HCT116 (cell line): ENCODE results near the gene HS6ST3.

Experiments
- CBX3 ChIP-seq: IDR thresholded peaks from 2 replicates; pipeline ENCODE4 v1.6.1; 2012; ENCODE audit warnings: low read depth
- CEBPB ChIP-seq: IDR thresholded peaks from 2 replicates; pipeline ENCODE4 v1.6.1; 2012; ENCODE audit warnings: low read depth
- EZH2 ChIP-seq: fragments of 200-600 bp; sonication (generic); IDR thresholded peaks from 2 replicates; pipeline ENCODE4 v1.6.1; 2017; ENCODE audit warnings: antibody characterized with exemption, mixed run types
- EZH2phosphoT487 ChIP-seq: fragments of 200-600 bp; IDR thresholded peaks from 2 replicates; pipeline ENCODE4 v1.6.1; 2018; ENCODE audit warnings: antibody characterized with exemption, borderline replicate concordance
- FOSL1 ChIP-seq: IDR thresholded peaks from 2 replicates; pipeline ENCODE4 v1.6.1; 2012; ENCODE audit warnings: low read depth
- MAX ChIP-seq: IDR thresholded peaks from 2 replicates; pipeline ENCODE4 v1.6.1; 2012
- POLR2A ChIP-seq: IDR thresholded peaks from 2 replicates; pipeline ENCODE4 v1.7.0; 2011; ENCODE audit warnings: borderline replicate concordance; ENCODE audit not compliant: insufficient read depth, insufficient read length; ENCODE audit errors: extremely low read depth
- YY1 ChIP-seq: IDR thresholded peaks from 2 replicates; pipeline ENCODE4 v1.6.1; 2011; ENCODE audit warnings: low read length, low read depth, moderate library complexity, mild to moderate bottlenecking; ENCODE audit not compliant: insufficient replicate concordance; ENCODE audit errors: extremely low read depth
- ZFX ChIP-seq: fragments of 450-650 bp; IDR thresholded peaks from 2 replicates; pipeline ENCODE4 v1.6.1; 2017
- ZNF274 ChIP-seq: fragments of 200-500 bp; sonication (Bioruptor generic); IDR thresholded peaks from 2 replicates; pipeline ENCODE4 v1.6.1; 2014; ENCODE audit warnings: mild to moderate bottlenecking, low read depth, low read length, inconsistent platforms
- TF ChIP-seq, protein P1 (sequence below): IDR thresholded peaks from 2 replicates; pipeline ENCODE4 v1.6.1; 2011; ENCODE audit warnings: mild to moderate bottlenecking, low read length, moderate library complexity; ENCODE audit not compliant: insufficient replicate concordance; ENCODE audit errors: extremely low read depth
- TF ChIP-seq, protein P2 (sequence below), 3 experiments: fragments of 200-600 bp in 1 of 3; sonication (generic) in 1 of 3; IDR thresholded peaks in 2 of 3; conservative IDR thresholded peaks in 1 of 3; 2 replicates each; pipeline ENCODE4 v1.5.1; 2012 to 2017; ENCODE audit warnings: low read depth in 2 of 3, low read length in 2 of 3, antibody characterized with exemption in 1 of 3, borderline replicate concordance in 1 of 3, control low read depth in 1 of 3, mild to moderate bottlenecking in 1 of 3, mixed read lengths in 1 of 3, mixed run types in 1 of 3, moderate library complexity in 1 of 3; ENCODE audit not compliant: insufficient read depth in 1 of 3
- TF ChIP-seq, protein P3 (sequence below): IDR thresholded peaks from 2 replicates; pipeline ENCODE4 v1.6.1; 2012; ENCODE audit warnings: low read depth

- TF ChIP-seq ZFX (no peak), FOSL1 (no peak), MAX (no peak), EZH2 (no peak), EZH2phosphoT487 (no peak), POLR2A (no peak), YY1 (no peak), CEBPB (no peak), ZNF274 (no peak), CBX3 (no peak)
- TF ChIP-seq, protein P1, sequence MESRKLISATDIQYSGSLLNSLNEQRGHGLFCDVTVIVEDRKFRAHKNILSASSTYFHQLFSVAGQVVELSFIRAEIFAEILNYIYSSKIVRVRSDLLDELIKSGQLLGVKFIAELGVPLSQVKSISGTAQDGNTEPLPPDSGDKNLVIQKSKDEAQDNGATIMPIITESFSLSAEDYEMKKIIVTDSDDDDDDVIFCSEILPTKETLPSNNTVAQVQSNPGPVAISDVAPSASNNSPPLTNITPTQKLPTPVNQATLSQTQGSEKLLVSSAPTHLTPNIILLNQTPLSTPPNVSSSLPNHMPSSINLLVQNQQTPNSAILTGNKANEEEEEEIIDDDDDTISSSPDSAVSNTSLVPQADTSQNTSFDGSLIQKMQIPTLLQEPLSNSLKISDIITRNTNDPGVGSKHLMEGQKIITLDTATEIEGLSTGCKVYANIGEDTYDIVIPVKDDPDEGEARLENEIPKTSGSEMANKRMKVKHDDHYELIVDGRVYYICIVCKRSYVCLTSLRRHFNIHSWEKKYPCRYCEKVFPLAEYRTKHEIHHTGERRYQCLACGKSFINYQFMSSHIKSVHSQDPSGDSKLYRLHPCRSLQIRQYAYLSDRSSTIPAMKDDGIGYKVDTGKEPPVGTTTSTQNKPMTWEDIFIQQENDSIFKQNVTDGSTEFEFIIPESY = no peak
- TF ChIP-seq, protein P2, sequence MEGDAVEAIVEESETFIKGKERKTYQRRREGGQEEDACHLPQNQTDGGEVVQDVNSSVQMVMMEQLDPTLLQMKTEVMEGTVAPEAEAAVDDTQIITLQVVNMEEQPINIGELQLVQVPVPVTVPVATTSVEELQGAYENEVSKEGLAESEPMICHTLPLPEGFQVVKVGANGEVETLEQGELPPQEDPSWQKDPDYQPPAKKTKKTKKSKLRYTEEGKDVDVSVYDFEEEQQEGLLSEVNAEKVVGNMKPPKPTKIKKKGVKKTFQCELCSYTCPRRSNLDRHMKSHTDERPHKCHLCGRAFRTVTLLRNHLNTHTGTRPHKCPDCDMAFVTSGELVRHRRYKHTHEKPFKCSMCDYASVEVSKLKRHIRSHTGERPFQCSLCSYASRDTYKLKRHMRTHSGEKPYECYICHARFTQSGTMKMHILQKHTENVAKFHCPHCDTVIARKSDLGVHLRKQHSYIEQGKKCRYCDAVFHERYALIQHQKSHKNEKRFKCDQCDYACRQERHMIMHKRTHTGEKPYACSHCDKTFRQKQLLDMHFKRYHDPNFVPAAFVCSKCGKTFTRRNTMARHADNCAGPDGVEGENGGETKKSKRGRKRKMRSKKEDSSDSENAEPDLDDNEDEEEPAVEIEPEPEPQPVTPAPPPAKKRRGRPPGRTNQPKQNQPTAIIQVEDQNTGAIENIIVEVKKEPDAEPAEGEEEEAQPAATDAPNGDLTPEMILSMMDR (IDR thresholded peaks at IDR 0.05 in 2 of 3, conservative IDR thresholded peaks at IDR 0.05 in 1 of 3; ENCODE audit: borderline replicate concordance in 1 of 3, insufficient read depth in 1 of 3, low read depth in 2 of 3, low read length in 2 of 3) = no peak
- TF ChIP-seq, protein P3, sequence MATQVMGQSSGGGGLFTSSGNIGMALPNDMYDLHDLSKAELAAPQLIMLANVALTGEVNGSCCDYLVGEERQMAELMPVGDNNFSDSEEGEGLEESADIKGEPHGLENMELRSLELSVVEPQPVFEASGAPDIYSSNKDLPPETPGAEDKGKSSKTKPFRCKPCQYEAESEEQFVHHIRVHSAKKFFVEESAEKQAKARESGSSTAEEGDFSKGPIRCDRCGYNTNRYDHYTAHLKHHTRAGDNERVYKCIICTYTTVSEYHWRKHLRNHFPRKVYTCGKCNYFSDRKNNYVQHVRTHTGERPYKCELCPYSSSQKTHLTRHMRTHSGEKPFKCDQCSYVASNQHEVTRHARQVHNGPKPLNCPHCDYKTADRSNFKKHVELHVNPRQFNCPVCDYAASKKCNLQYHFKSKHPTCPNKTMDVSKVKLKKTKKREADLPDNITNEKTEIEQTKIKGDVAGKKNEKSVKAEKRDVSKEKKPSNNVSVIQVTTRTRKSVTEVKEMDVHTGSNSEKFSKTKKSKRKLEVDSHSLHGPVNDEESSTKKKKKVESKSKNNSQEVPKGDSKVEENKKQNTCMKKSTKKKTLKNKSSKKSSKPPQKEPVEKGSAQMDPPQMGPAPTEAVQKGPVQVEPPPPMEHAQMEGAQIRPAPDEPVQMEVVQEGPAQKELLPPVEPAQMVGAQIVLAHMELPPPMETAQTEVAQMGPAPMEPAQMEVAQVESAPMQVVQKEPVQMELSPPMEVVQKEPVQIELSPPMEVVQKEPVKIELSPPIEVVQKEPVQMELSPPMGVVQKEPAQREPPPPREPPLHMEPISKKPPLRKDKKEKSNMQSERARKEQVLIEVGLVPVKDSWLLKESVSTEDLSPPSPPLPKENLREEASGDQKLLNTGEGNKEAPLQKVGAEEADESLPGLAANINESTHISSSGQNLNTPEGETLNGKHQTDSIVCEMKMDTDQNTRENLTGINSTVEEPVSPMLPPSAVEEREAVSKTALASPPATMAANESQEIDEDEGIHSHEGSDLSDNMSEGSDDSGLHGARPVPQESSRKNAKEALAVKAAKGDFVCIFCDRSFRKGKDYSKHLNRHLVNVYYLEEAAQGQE = no peak
Observed at GRCh38 chr13:96621634-96622183, 531.8 kb downstream of the HS6ST3 start.
